ENCODE data around the gene PHLDB2. TPM values are rescaled to one million over a fixed set of nuclear protein-coding genes. Genes with fewer than 3 reads are reported as not detected.

The PHLDB2 gene
- total RNA-seq, 4 donors from 2014 or later = 63.6 to 154 (median 107) TPM

DNA sequence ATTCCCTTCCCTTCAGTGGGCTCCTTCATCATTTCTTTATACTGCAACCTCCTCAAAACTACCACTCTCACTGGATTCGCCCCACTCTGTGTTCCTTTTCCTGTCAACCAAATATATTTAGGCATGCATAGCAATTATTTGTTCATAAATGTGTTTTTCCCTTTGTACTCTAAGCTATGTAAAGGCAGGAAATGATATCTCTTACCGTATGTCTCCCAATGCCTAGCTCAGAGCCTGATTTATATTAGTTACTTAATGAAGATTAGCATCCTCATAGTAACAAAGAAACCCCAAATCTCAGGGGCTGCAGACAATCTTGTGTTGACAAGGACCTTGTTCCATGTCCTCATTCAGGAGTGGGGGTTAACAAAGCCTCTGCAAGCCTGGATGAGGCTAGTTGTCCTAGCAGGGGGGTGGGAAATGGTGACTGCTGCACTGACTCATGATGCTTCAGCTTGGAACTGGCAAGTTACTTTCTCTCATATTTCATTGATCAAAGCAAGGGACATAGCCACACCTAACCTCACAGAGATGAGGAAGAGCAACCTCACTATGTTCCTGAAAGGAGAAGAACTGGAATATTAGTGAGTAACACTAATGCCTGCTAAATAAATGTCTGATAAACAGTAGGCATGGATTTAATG, 15.2 kb downstream of the PHLDB2 start:
- Histone ChIP-seq H3K9me3 (no peaks in the 10 kb centered on the region), H3K27ac (replicated peaks in 1 of 4) (peak overlapping the region in 3 of 4 donors; percentile 15 to 49 (median 22)), H3K4me1 (peaks cover 44 to 58% (median 51%) of the 10 kb centered on the region in 4 donors), H3K27me3 (no peaks in the 10 kb centered on the region), H3K36me3 (no peaks in the 10 kb centered on the region), H3K4me3 (no peak overlapping the region)
- intact Hi-C loops (cut with DNase I) = no loop called here
- TF ChIP-seq EP300 (IDR thresholded peaks at IDR 0.05) (no peak), POLR2AphosphoS5 (IDR thresholded peaks at IDR 0.05) (peak in 1 of 2 donors; percentile 21)
- no peak for DNase-seq (ENCODE audit: extremely low spot score)
- WGBS = 68% methylated on average over 2 of the region's 2 CpGs

DNA sequence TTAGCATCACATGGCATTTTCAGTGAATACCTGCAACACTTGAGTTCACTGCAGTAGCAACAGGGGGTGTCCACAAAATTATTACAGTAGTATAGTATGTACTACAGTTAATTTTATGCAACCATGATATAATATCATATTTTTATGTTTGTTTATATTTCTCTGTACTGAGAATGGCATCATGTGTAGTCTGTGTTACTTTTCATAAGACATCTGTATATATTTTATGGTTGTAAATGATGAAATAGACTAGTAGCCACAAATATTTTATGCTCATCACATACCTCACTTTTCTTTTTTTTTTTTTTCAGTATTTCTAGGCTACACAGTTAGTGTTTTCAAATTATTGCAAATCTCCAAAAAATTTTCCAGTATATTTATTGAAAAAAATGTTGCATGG, 22.4 kb downstream of the PHLDB2 start:
- no peak overlapping the region for H3K27ac ChIP-seq (replicated peaks in 1 of 4)
- no peak overlapping the region for H3K4me3 ChIP-seq
- no peak for DNase-seq (ENCODE audit: extremely low spot score)
- TF ChIP-seq POLR2A (IDR thresholded peaks at IDR 0.05; ENCODE audit: low read depth) (no peak), EP300 (IDR thresholded peaks at IDR 0.05) (no peak), POLR2AphosphoS5 (IDR thresholded peaks at IDR 0.05) (no peak)
- TF ChIP-seq, protein P1, sequence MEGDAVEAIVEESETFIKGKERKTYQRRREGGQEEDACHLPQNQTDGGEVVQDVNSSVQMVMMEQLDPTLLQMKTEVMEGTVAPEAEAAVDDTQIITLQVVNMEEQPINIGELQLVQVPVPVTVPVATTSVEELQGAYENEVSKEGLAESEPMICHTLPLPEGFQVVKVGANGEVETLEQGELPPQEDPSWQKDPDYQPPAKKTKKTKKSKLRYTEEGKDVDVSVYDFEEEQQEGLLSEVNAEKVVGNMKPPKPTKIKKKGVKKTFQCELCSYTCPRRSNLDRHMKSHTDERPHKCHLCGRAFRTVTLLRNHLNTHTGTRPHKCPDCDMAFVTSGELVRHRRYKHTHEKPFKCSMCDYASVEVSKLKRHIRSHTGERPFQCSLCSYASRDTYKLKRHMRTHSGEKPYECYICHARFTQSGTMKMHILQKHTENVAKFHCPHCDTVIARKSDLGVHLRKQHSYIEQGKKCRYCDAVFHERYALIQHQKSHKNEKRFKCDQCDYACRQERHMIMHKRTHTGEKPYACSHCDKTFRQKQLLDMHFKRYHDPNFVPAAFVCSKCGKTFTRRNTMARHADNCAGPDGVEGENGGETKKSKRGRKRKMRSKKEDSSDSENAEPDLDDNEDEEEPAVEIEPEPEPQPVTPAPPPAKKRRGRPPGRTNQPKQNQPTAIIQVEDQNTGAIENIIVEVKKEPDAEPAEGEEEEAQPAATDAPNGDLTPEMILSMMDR (IDR thresholded peaks at IDR 0.05) = no peak
- no peaks in the 10 kb centered on the region for H3K27me3 ChIP-seq
- intact Hi-C loops (cut with DNase I) = no loop called here
- peaks cover 0 to 8% (median 2%) of the 10 kb centered on the region in 4 donors for H3K9me3 ChIP-seq
- peaks cover 0 to 20% (median 14%) of the 10 kb centered on the region in 4 donors for H3K36me3 ChIP-seq
- H3K4me1 ChIP-seq = peaks cover 13 to 32% (median 21%) of the 10 kb centered on the region in 4 donors

DNA sequence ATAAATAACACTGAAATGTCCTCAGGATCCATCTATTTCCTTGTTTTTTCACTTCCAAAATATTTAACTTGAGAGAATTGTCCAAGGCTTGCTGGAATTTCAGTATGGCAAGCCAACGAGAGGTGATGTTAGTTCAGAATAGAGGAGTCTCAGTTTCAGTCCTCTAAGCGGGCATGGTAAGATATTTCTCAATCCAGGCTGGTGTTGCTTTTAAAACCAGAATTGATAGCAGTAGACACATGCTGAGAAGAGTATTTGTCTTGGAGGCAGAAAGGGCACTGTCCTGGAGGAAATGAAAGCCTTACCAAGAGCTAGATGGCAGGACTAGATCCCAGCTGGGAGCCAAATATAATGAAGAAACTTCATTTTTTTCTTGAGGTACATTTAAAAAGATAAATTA, 23.1 kb downstream of the PHLDB2 start:
- DNase-seq (ENCODE audit: extremely low spot score) = no peak
- Histone ChIP-seq H3K27ac (replicated peaks in 1 of 4) (no peak overlapping the region), H3K27me3 (no peaks in the 10 kb centered on the region), H3K4me3 (no peak overlapping the region), H3K36me3 (peaks cover 0 to 25% (median 16%) of the 10 kb centered on the region in 4 donors), H3K4me1 (peaks cover 18 to 34% (median 21%) of the 10 kb centered on the region in 4 donors), H3K9me3 (peaks cover 0 to 8% (median 2%) of the 10 kb centered on the region in 4 donors)
- TF ChIP-seq, protein P1 (IDR thresholded peaks at IDR 0.05) = no peak
- TF ChIP-seq POLR2AphosphoS5 (IDR thresholded peaks at IDR 0.05) (no peak), POLR2A (IDR thresholded peaks at IDR 0.05; ENCODE audit: low read depth) (no peak), EP300 (IDR thresholded peaks at IDR 0.05) (no peak)
- intact Hi-C loops (cut with DNase I) = no loop called here
- 88% methylated on average over 2 of the region's 2 CpGs for WGBS

DNA sequence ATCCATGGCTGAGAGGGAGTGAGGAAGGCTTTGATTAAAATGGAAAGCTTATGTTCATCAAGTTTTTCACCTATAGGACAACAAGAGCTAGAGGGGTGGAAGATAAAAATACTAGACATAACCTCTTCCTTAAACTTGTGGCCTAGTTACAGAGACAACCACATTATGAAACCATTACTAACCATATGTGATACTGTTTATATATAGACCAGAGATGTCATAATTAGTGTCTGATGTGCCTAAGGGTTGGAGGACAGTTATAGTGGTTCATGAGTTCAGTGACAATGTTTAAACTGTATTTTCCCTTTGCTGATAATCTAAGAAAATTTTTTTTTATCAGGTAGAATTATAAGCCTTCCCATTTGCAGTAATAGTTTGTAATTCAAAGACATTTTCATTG, 23.7 kb downstream of the PHLDB2 start:
- Histone ChIP-seq H3K36me3 (peaks cover 0 to 25% (median 16%) of the 10 kb centered on the region in 4 donors), H3K9me3 (peaks cover 0 to 8% (median 2%) of the 10 kb centered on the region in 4 donors), H3K4me3 (no peak overlapping the region), H3K4me1 (peaks cover 18 to 34% (median 21%) of the 10 kb centered on the region in 4 donors), H3K27me3 (no peaks in the 10 kb centered on the region), H3K27ac (replicated peaks in 1 of 4) (no peak overlapping the region)
- no peak for DNase-seq (ENCODE audit: extremely low spot score)
- no peak for TF ChIP-seq POLR2A (IDR thresholded peaks at IDR 0.05; ENCODE audit: low read depth)
- no peak for TF ChIP-seq POLR2AphosphoS5 (IDR thresholded peaks at IDR 0.05)
- TF ChIP-seq, protein P1 (IDR thresholded peaks at IDR 0.05) = no peak
- no peak for TF ChIP-seq EP300 (IDR thresholded peaks at IDR 0.05)
- intact Hi-C loops (cut with DNase I) = no loop called here

DNA sequence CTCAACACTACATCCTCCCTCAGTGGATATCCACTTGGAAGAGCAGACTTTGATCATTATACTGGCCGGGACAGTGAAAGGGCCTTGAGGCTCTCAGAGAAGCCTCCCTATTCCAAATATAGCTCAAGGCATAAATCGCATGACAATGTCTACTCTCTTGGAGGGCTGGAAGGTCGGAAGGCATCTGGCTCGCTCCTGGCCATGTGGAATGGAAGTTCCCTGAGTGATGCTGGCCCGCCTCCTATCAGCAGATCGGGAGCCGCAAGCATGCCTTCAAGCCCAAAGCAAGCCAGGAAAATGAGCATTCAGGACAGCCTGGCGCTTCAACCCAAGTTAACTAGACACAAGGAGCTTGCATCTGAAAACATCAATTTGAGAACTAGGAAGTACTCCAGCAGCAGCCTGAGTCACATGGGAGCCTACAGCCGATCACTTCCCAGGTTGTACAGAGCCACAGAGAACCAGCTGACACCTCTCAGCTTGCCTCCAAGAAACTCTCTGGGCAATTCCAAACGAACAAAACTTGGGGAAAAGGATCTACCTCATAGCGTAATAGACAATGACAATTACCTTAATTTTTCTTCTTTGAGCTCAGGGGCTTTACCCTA, 25.4 kb downstream of the PHLDB2 start:
- peaks cover 19 to 34% (median 22%) of the 10 kb centered on the region in 4 donors for H3K4me1 ChIP-seq
- peaks cover 0 to 8% (median 2%) of the 10 kb centered on the region in 4 donors for H3K9me3 ChIP-seq
- H3K27me3 ChIP-seq = no peaks in the 10 kb centered on the region
- peaks cover 0 to 25% (median 16%) of the 10 kb centered on the region in 4 donors for H3K36me3 ChIP-seq
- TF ChIP-seq EP300 (IDR thresholded peaks at IDR 0.05) (no peak), POLR2AphosphoS5 (IDR thresholded peaks at IDR 0.05) (no peak), POLR2A (IDR thresholded peaks at IDR 0.05; ENCODE audit: low read depth) (no peak)
- TF ChIP-seq, protein P1 (IDR thresholded peaks at IDR 0.05) = no peak
- H3K4me3 ChIP-seq = no peak overlapping the region
- intact Hi-C loops (cut with DNase I) = no loop called here
- 91% methylated on average over 11 of the region's 11 CpGs for WGBS
- DNase-seq (ENCODE audit: extremely low spot score) = no peak
- H3K27ac ChIP-seq (replicated peaks in 1 of 4) = no peak overlapping the region

Data from esophagus muscularis mucosa (tissue), 4 donors.